ENCODE data around the gene GLIPR2. TPM values are rescaled to one million over a fixed set of nuclear protein-coding genes. Genes with fewer than 3 reads are reported as not detected.
"Not testable (repeated sequence)": the region's sequence is repeated elsewhere in the genome, so short reads cannot be mapped to it uniquely, and the experiment has no call there.

The GLIPR2 gene
- total RNA-seq, 8 experiments from 2014 or later, result 1.4 to 58.5 (median 4.3) TPM

GRCh38 chr9:36126016-36126730, 10.4 kb upstream of the GLIPR2 start:
- Histone ChIP-seq H3K4me3 (no peak overlapping the region), H3K27ac (no peak overlapping the region), H3K4me1 (replicated peaks in 1 of 2) (no peaks in the 10 kb centered on the region)
- ATAC-seq (replicated peaks in 6 of 8), result peak in 2 of 8 experiments; percentile 40 to 57
- WGBS, 10 experiments, result 50 to 100% (median 80%) methylated on average over 1 to 5 of the region's 7 CpGs; no CpG with 5 or more reads in 1 of the 10 experiments
- in situ Hi-C loops (cut with MboI; ENCODE audit: low pct_unique_long_range_greater_than_20kb in 2 of 9, low sequenced_read_pairs in 9 of 9, unreplicated experiment in 9 of 9), result no loop called here

GRCh38 chr9:36127652-36128244, 8.8 kb upstream of the GLIPR2 start:
- in situ Hi-C loops (cut with MboI; ENCODE audit: low pct_unique_long_range_greater_than_20kb in 2 of 9, low sequenced_read_pairs in 9 of 9, unreplicated experiment in 9 of 9), result no loop called here
- H3K4me3 ChIP-seq, result no peak overlapping the region
- ATAC-seq (replicated peaks in 6 of 8), result no peak
- H3K4me1 ChIP-seq (replicated peaks in 1 of 2), result no peaks in the 10 kb centered on the region
- H3K27ac ChIP-seq, result no peak overlapping the region
- 33 to 100% (median 62%) methylated on average over 1 to 4 of the region's 5 CpGs; no CpG with 5 or more reads in 3 of the 10 experiments for WGBS, 10 experiments

- H3K27ac ChIP-seq, result no peak overlapping the region
- no peak for ATAC-seq (replicated peaks in 6 of 8)
- in situ Hi-C loops (cut with MboI; ENCODE audit: low pct_unique_long_range_greater_than_20kb in 2 of 9, low sequenced_read_pairs in 9 of 9, unreplicated experiment in 9 of 9), result no loop called here
- H3K4me3 ChIP-seq, result no peak overlapping the region
- WGBS, 10 experiments, result 0 to 100% (median 71%) methylated on average over 1 to 8 of the region's 8 CpGs; no CpG with 5 or more reads in 1 of the 10 experiments
- H3K4me1 ChIP-seq (replicated peaks in 1 of 2), result no peaks in the 10 kb centered on the region
Observed at GRCh38 chr9:36128349-36128748, 8.2 kb upstream of the GLIPR2 start.

- H3K4me3 ChIP-seq, result no peak overlapping the region
- H3K4me1 ChIP-seq (replicated peaks in 1 of 2), result no peaks in the 10 kb centered on the region
- no peak for ATAC-seq (replicated peaks in 6 of 8)
- H3K27ac ChIP-seq, result no peak overlapping the region
- WGBS, 10 experiments, result 70 to 100% (median 88%) methylated on average over 1 to 9 of the region's 12 CpGs; no CpG with 5 or more reads in 1 of the 10 experiments
- in situ Hi-C loops (cut with MboI; ENCODE audit: low pct_unique_long_range_greater_than_20kb in 2 of 9, low sequenced_read_pairs in 9 of 9, unreplicated experiment in 9 of 9), result no loop called here
Observed at GRCh38 chr9:36129139-36129538, 7.4 kb upstream of the GLIPR2 start.

GRCh38 chr9:36131666-36132065, 4.9 kb upstream of the GLIPR2 start:
- in situ Hi-C loops (cut with MboI; ENCODE audit: low pct_unique_long_range_greater_than_20kb in 2 of 9, low sequenced_read_pairs in 9 of 9, unreplicated experiment in 9 of 9); H3K4me1 ChIP-seq (replicated peaks in 1 of 2); H3K27ac ChIP-seq; ATAC-seq (replicated peaks in 6 of 8); H3K4me3 ChIP-seq: not testable (repeated sequence)
- WGBS, 10 experiments, result 10 to 100% (median 93%) methylated on average over 1 to 7 of the region's 7 CpGs; no CpG with 5 or more reads in 3 of the 10 experiments

- H3K27ac ChIP-seq, result no peak overlapping the region
- peaks cover 0 to 3% of the 10 kb centered on the region in 2 donors for H3K4me1 ChIP-seq (replicated peaks in 1 of 2)
- H3K4me3 ChIP-seq, result no peak overlapping the region
- 40 to 100% (median 46%) methylated on average over 1 to 3 of the region's 3 CpGs; no CpG with 5 or more reads in 3 of the 10 experiments for WGBS, 10 experiments
- peak in 1 of 8 experiments; percentile 3 for ATAC-seq (replicated peaks in 6 of 8)
- in situ Hi-C loops (cut with MboI; ENCODE audit: low pct_unique_long_range_greater_than_20kb in 2 of 9, low sequenced_read_pairs in 9 of 9, unreplicated experiment in 9 of 9), result no loop called here
Observed at GRCh38 chr9:36132086-36132485, 4.4 kb upstream of the GLIPR2 start.

- whole genome bisulfite sequencing, 10 experiments, result 45 to 100% (median 60%) methylated on average over 1 to 7 of the region's 9 CpGs; no CpG with 5 or more reads in 3 of the 10 experiments
- H3K27ac ChIP-seq, result no peak overlapping the region
- in situ Hi-C loops (cut with MboI; ENCODE audit: low pct_unique_long_range_greater_than_20kb in 2 of 9, low sequenced_read_pairs in 9 of 9, unreplicated experiment in 9 of 9), result no loop called here
- H3K4me3 ChIP-seq, result no peak overlapping the region
- H3K4me1 ChIP-seq (replicated peaks in 1 of 2), result peaks cover 0 to 15% of the 10 kb centered on the region in 2 donors
- ATAC-seq (replicated peaks in 6 of 8), result no peak
Observed at GRCh38 chr9:36134761-36135505, 1.6 kb upstream of the GLIPR2 start.

- peaks cover 0 to 19% of the 10 kb centered on the region in 2 donors for H3K4me1 ChIP-seq (replicated peaks in 1 of 2)
- H3K27ac ChIP-seq, result no peak overlapping the region
- ATAC-seq (replicated peaks in 6 of 8), result no peak
- peak overlapping the region; percentile 45 to 74 (median 58) for H3K4me3 ChIP-seq
- WGBS, 10 experiments, result 0 to 25% (median 19%) methylated on average over 1 to 8 of the region's 18 CpGs; no CpG with 5 or more reads in 6 of the 10 experiments
- in situ Hi-C loops (cut with MboI; ENCODE audit: low pct_unique_long_range_greater_than_20kb in 2 of 9, low sequenced_read_pairs in 9 of 9, unreplicated experiment in 9 of 9), result no loop called here
Observed at GRCh38 chr9:36135741-36136271, 727 bp upstream of the GLIPR2 start.

- in situ Hi-C loops (cut with MboI; ENCODE audit: low pct_unique_long_range_greater_than_20kb in 2 of 9, low sequenced_read_pairs in 9 of 9, unreplicated experiment in 9 of 9), result no loop called here
- 13% methylated on average over 4 of the region's 40 CpGs; no CpG with 5 or more reads in 9 of the 10 experiments for WGBS, 10 experiments
- Histone ChIP-seq H3K4me1 (replicated peaks in 1 of 2) (peaks cover 0 to 19% of the 10 kb centered on the region in 2 donors), H3K27ac (no peak overlapping the region), H3K4me3 (peak overlapping the region; percentile 45 to 74 (median 58))
- ATAC-seq (replicated peaks in 6 of 8), result peak in 4 of 8 experiments; percentile 9 to 13 (median 10)
Observed at GRCh38 chr9:36136894-36137391, 410 bp downstream of the GLIPR2 start.

GRCh38 chr9:36137392-36138004, 965 bp downstream of the GLIPR2 start:
- Histone ChIP-seq H3K4me3 (peak overlapping the region; percentile 45 to 74 (median 58)), H3K4me1 (replicated peaks in 1 of 2) (peaks cover 0 to 19% of the 10 kb centered on the region in 2 donors), H3K27ac (no peak overlapping the region)
- no peak for ATAC-seq (replicated peaks in 6 of 8)
- 15 to 58% (median 32%) methylated on average over 1 to 4 of the region's 12 CpGs; no CpG with 5 or more reads in 4 of the 10 experiments for WGBS, 10 experiments
- in situ Hi-C loops (cut with MboI; ENCODE audit: low pct_unique_long_range_greater_than_20kb in 2 of 9, low sequenced_read_pairs in 9 of 9, unreplicated experiment in 9 of 9), result no loop called here

- in situ Hi-C loops (cut with MboI; ENCODE audit: low pct_unique_long_range_greater_than_20kb in 2 of 9, low sequenced_read_pairs in 9 of 9, unreplicated experiment in 9 of 9), result no loop called here
- no peak for ATAC-seq (replicated peaks in 6 of 8)
- WGBS, 10 experiments, result 89 to 100% (median 97%) methylated on average over 4 to 7 of the region's 10 CpGs; no CpG with 5 or more reads in 5 of the 10 experiments
- Histone ChIP-seq H3K4me1 (replicated peaks in 1 of 2) (peaks cover 0 to 19% of the 10 kb centered on the region in 2 donors), H3K27ac (no peak overlapping the region), H3K4me3 (no peak overlapping the region)
Observed at GRCh38 chr9:36138496-36138895, 2.0 kb downstream of the GLIPR2 start.

- no peak for ATAC-seq (replicated peaks in 6 of 8)
- Histone ChIP-seq H3K4me3 (no peak overlapping the region), H3K27ac (no peak overlapping the region), H3K4me1 (replicated peaks in 1 of 2) (peaks cover 0 to 19% of the 10 kb centered on the region in 2 donors)
- in situ Hi-C loops (cut with MboI; ENCODE audit: low pct_unique_long_range_greater_than_20kb in 2 of 9, low sequenced_read_pairs in 9 of 9, unreplicated experiment in 9 of 9), result no loop called here
- 75 to 100% (median 90%) methylated on average over 1 to 4 of the region's 5 CpGs; no CpG with 5 or more reads in 3 of the 10 experiments for WGBS, 10 experiments
Observed at GRCh38 chr9:36138901-36139300, 2.4 kb downstream of the GLIPR2 start.
